CD4-positive, alpha-beta T cell treated with Interleukin-15 for 4 hours (primary cell): ENCODE measurements around the gene RCE1.

Experiments used
- DNase-seq: peaks from one replicate; pipeline ENCODE4 v3.0.0-alpha.2; 2020; ENCODE audit warnings: low spot score

Gene RCE1

GRCh38 chr11:66844496-66845142, 1.4 kb downstream of the RCE1 start:
- no peak for DNase-seq

GRCh38 chr11:66845143-66845875, 2.1 kb downstream of the RCE1 start:
- DNase-seq = no peak

- no peak for DNase-seq
Observed at GRCh38 chr11:66845876-66846212, 2.6 kb downstream of the RCE1 start.

- DNase-seq = no peak
Observed at GRCh38 chr11:66846671-66847091, 3.4 kb downstream of the RCE1 start.

GRCh38 chr11:66847461-66848232, 4.4 kb downstream of the RCE1 start:
- no peak for DNase-seq

- no peak for DNase-seq
Observed at GRCh38 chr11:66848671-66849500, 5.6 kb downstream of the RCE1 start.

GRCh38 chr11:66849501-66850234, 6.4 kb downstream of the RCE1 start:
- DNase-seq = no peak

- no peak for DNase-seq
Observed at GRCh38 chr11:66850235-66850587, 7.0 kb downstream of the RCE1 start.

GRCh38 chr11:66850588-66851238, 7.5 kb downstream of the RCE1 start:
- DNase-seq = no peak

GRCh38 chr11:66851239-66851596, 8.0 kb downstream of the RCE1 start:
- DNase-seq = no peak

GRCh38 chr11:66851698-66852465, 8.6 kb downstream of the RCE1 start:
- DNase-seq = no peak

- DNase-seq = no peak
Observed at GRCh38 chr11:66852466-66853241, 9.4 kb downstream of the RCE1 start.

GRCh38 chr11:66853242-66854229, 10.3 kb downstream of the RCE1 start:
- DNase-seq = no peak

- DNase-seq = no peak
Observed at GRCh38 chr11:66854231-66854661, 11.0 kb downstream of the RCE1 start.

GRCh38 chr11:66854729-66855211, 11.5 kb downstream of the RCE1 start:
- no peak for DNase-seq

- peak; percentile 82 for DNase-seq
Observed at GRCh38 chr11:66855574-66856495, 12.6 kb downstream of the RCE1 start.
